H1 (cell line): ENCODE measurements around the gene CEP70. TPM values are rescaled to one million over a fixed set of nuclear protein-coding genes. Genes with fewer than 3 reads are reported as not detected.

Experiments used
- CTCF ChIA-PET: fragments of 300-600 bp; sonication (Branson Sonifier 250); formaldehyde crosslinking; loops from one replicate; lab custom pipeline; 2021; ENCODE audit not compliant: partially characterized antibody; lab: Charles Lee
- POLR2A ChIA-PET: fragments of 300-600 bp; sonication (Branson Sonifier 250); formaldehyde crosslinking; loops from one replicate; lab custom pipeline; 2021; ENCODE audit warnings: inconsistent platforms; ENCODE audit not compliant: partially characterized antibody; lab: Charles Lee
- DNase-seq, 2 experiments: peaks; one replicate each; pipeline versions ENCODE4 v3.0.0 to v3.0.0-alpha.2; 2010 to 2022; ENCODE audit warnings: low spot score in 2 of 2, low read depth in 1 of 2, mixed read lengths in 1 of 2
- FAIRE-seq: peaks from 2 replicates; lab custom pipeline; 2011; peaks lifted over from hg19 to GRCh38; lab: Jason Lieb, UNC
- H2AFZ ChIP-seq: 2 replicates; pipeline ENCODE4 v1.8.1; 2012; ENCODE audit warnings: low read length, inconsistent platforms
- H2AK5ac ChIP-seq: 2 replicates; pipeline ENCODE4 v1.6.1; 2013; ENCODE audit warnings: low read depth, low read length
- H2BK120ac ChIP-seq: replicated peaks from 2 replicates; pipeline ENCODE3; 2013; ENCODE audit warnings: low read depth, low read length, inconsistent platforms
- H2BK12ac ChIP-seq: 2 replicates; pipeline ENCODE4 v1.6.1; 2013; ENCODE audit warnings: low read depth, low read length
- H2BK15ac ChIP-seq: 2 replicates; pipeline ENCODE4 v1.6.1; 2013; ENCODE audit warnings: low read length
- H2BK20ac ChIP-seq: 2 replicates; pipeline ENCODE4 v1.6.1; 2013; ENCODE audit warnings: low read length
- H2BK5ac ChIP-seq: 2 replicates; pipeline ENCODE4 v1.6.1; 2013; ENCODE audit warnings: low read depth, low read length
- H3K14ac ChIP-seq: 2 replicates; pipeline ENCODE4 v1.6.1; 2013; ENCODE audit warnings: inconsistent platforms; ENCODE audit not compliant: insufficient read length
- H3K18ac ChIP-seq: 2 replicates; pipeline ENCODE4 v1.6.1; 2013; ENCODE audit warnings: low read length; ENCODE audit errors: extremely low read depth
- H3K23ac ChIP-seq: 2 replicates; pipeline ENCODE4 v1.6.1; 2013; ENCODE audit warnings: inconsistent platforms; ENCODE audit not compliant: insufficient read length
- H3K23me2 ChIP-seq: 2 replicates; pipeline ENCODE4 v1.6.1; 2013; ENCODE audit warnings: low read depth, low read length
- H3K27ac ChIP-seq: 2 replicates; pipeline ENCODE4 v1.6.1; 2011; ENCODE audit warnings: low read depth, low read length, inconsistent platforms
- H3K27me3 ChIP-seq, 4 experiments: replicated peaks in 1 of 4; 1 replicate in 1 of 4; 2 replicates in 3 of 4; pipeline versions ENCODE4 v1.6.1 to v1.8.1; 2011 to 2013; ENCODE audit warnings: low read length in 3 of 4, mild to moderate bottlenecking in 3 of 4, inconsistent platforms in 2 of 4, mixed read lengths in 2 of 4, moderate library complexity in 1 of 4; ENCODE audit not compliant: control insufficient read depth in 3 of 4, insufficient read depth in 3 of 4; ENCODE audit errors: extremely low read depth in 1 of 4
- H3K36me3 ChIP-seq, 4 experiments: 2 replicates each; pipeline versions ENCODE4 v1.6.1 to v1.8.1; 2011 to 2013; ENCODE audit warnings: mild to moderate bottlenecking in 4 of 4, low read length in 3 of 4, moderate library complexity in 2 of 4, control low read depth in 1 of 4, inconsistent platforms in 1 of 4; ENCODE audit not compliant: insufficient read depth in 4 of 4, control insufficient read depth in 2 of 4
- H3K4ac ChIP-seq: replicated peaks from 2 replicates; pipeline ENCODE3; 2013; ENCODE audit warnings: low read length, low read depth, mixed read lengths, inconsistent platforms; ENCODE audit not compliant: insufficient read length
- H3K4me1 ChIP-seq, 4 experiments: replicated peaks in 1 of 4; 1 replicate in 1 of 4; 2 replicates in 3 of 4; pipeline versions ENCODE4 v1.6.1 to v1.8.1; 2011 to 2013; ENCODE audit warnings: low read length in 3 of 4, inconsistent platforms in 2 of 4, mixed read lengths in 1 of 4; ENCODE audit not compliant: insufficient read depth in 4 of 4, control insufficient read depth in 3 of 4
- H3K4me2 ChIP-seq, 2 experiments: 2 replicates each; pipeline versions ENCODE4 v1.6.1 to v1.8.1; 2011 to 2013; ENCODE audit warnings: low read depth in 2 of 2, low read length in 2 of 2, control low read depth in 1 of 2, inconsistent platforms in 1 of 2, mild to moderate bottlenecking in 1 of 2; ENCODE audit not compliant: insufficient read depth in 1 of 2
- H3K4me3 ChIP-seq, 4 experiments: fragments of 200-600, 300-600 bp in 1 of 4; sonication (generic), shearing (Covaris generic), sonication (Bioruptor Twin) in 1 of 4; 2 replicates each; pipeline versions ENCODE4 v1.5.1 to v1.8.1; 2011 to 2016; ENCODE audit warnings: low read length in 4 of 4, low read depth in 3 of 4, control low read depth in 2 of 4, inconsistent platforms in 2 of 4, mild to moderate bottlenecking in 2 of 4, mixed read lengths in 1 of 4, moderate library complexity in 1 of 4; ENCODE audit not compliant: insufficient read depth in 2 of 4; ENCODE audit errors: extremely low read depth in 1 of 4
- H3K56ac ChIP-seq: replicated peaks from 2 replicates; pipeline ENCODE3; 2013; ENCODE audit warnings: low read depth, mild to moderate bottlenecking, mixed read lengths, low read length, inconsistent platforms; ENCODE audit not compliant: insufficient read length
- H3K79me1 ChIP-seq: 2 replicates; pipeline ENCODE4 v1.6.1; 2013; ENCODE audit warnings: low read depth, low read length, control low read depth
- H3K79me2 ChIP-seq, 2 experiments: 2 replicates each; pipeline versions ENCODE4 v1.6.1 to v1.8.1; 2012 to 2013; ENCODE audit warnings: low read length in 2 of 2, mild to moderate bottlenecking in 2 of 2, inconsistent platforms in 1 of 2; ENCODE audit not compliant: insufficient read depth in 2 of 2, control insufficient read depth in 1 of 2
- H3K9ac ChIP-seq, 4 experiments: replicated peaks in 1 of 4; 1 replicate in 1 of 4; 2 replicates in 3 of 4; pipeline versions ENCODE4 v1.6.1 to v1.8.1; 2011 to 2013; ENCODE audit warnings: low read depth in 3 of 4, low read length in 3 of 4, control low read depth in 2 of 4, mild to moderate bottlenecking in 2 of 4, moderate library complexity in 2 of 4, inconsistent platforms in 1 of 4; ENCODE audit errors: extremely low read depth in 1 of 4
- H3K9me3 ChIP-seq, 2 experiments: 2 replicates each; pipeline versions ENCODE4 v1.6.1 to v1.8.1; 2012 to 2013; ENCODE audit warnings: mild to moderate bottlenecking in 2 of 2, moderate library complexity in 2 of 2, control low read depth in 1 of 2, inconsistent platforms in 1 of 2, low read depth in 1 of 2, low read length in 1 of 2, mixed read lengths in 1 of 2; ENCODE audit not compliant: insufficient read depth in 2 of 2
- H4K20me1 ChIP-seq, 2 experiments: replicated peaks in 1 of 2; 2 replicates each; pipeline versions ENCODE3 to v1.8.1; 2011 to 2013; ENCODE audit warnings: inconsistent platforms in 2 of 2, low read length in 2 of 2, mild to moderate bottlenecking in 1 of 2; ENCODE audit not compliant: insufficient read depth in 2 of 2, control insufficient read depth in 1 of 2
- H4K5ac ChIP-seq: 2 replicates; pipeline ENCODE4 v1.6.1; 2013; ENCODE audit warnings: low read length, low read depth, mixed read lengths, inconsistent platforms; ENCODE audit not compliant: insufficient read length
- H4K8ac ChIP-seq: 2 replicates; pipeline ENCODE4 v1.8.0; 2013; ENCODE audit warnings: mild to moderate bottlenecking, moderate library complexity, low read length, inconsistent platforms; ENCODE audit not compliant: insufficient read depth; ENCODE audit errors: extremely low read depth
- H4K91ac ChIP-seq: replicated peaks from 2 replicates; pipeline ENCODE3; 2013; ENCODE audit warnings: low read length, mixed read lengths, inconsistent platforms; ENCODE audit not compliant: insufficient read length
- CHD2 ChIP-seq: IDR thresholded peaks from 2 replicates; pipeline ENCODE4 v1.6.1; 2012; ENCODE audit warnings: low read length, improper control_type of control experiment
- POU5F1 ChIP-seq: IDR thresholded peaks from 2 replicates; pipeline ENCODE4 v1.6.1; 2011; ENCODE audit warnings: low read depth, mild to moderate bottlenecking, low read length, moderate library complexity
- ZNF274 ChIP-seq: IDR thresholded peaks from 2 replicates; pipeline ENCODE4 v1.7.0; 2012; ENCODE audit warnings: low read length, borderline replicate concordance; ENCODE audit errors: extremely low read depth
- WGBS, 2 experiments: shearing (Covaris generic) in 1 of 2; methylation state at CpG; one replicate each; pipeline versions ENCODE4 v1.1.6 to v1.1.7; 2013 to 2015; ENCODE audit warnings: low lambda C conversion rate in 2 of 2, mixed read lengths in 2 of 2, inconsistent platforms in 1 of 2, low coverage in 1 of 2, missing lambda C conversion rate in 1 of 2; ENCODE audit not compliant: insufficient replicate concordance in 2 of 2, insufficient coverage in 1 of 2, insufficient read length in 1 of 2; ENCODE audit errors: extremely low coverage in 1 of 2, missing lambda C conversion rate in 1 of 2; 5-methylcytosine and 5-hydroxymethylcytosine counted together
- polyA plus RNA-seq, 7 experiments: library from polyadenylated mRNA; depleted of rRNA in 3 of 7; stranded (reverse) in 5 of 7; unstranded in 2 of 7; fragments of >200 nt in 5 of 7; fragments of 200-250 nt in 2 of 7; gene quantifications; 1 replicate in 5 of 7; 2 replicates in 1 of 7; 4 replicates in 1 of 7; pipeline versions ENCODE4 v1.2.1 to v1.2.3, GENCODE V29; 2011 to 2013; ENCODE audit warnings: missing spikeins in 2 of 7, mixed read lengths in 2 of 7
- total RNA-seq: library from RNA; stranded (reverse); fragmentation: NEBNext Ultra II Directional; extraction: Animal tissue kit (Norgen Biotek cat#: 25700); gene quantifications from 2 replicates; pipeline ENCODE4 v1.2.1, GENCODE V29; 2021

Gene CEP70
- total and polyA plus RNA-seq, 2 of the 8 experiments (the other 6 are each of a cell fraction or from before 2014, with no cell fraction given): 3.9 to 26.2 TPM

GRCh38 chr3:138587374-138587773, 6.7 kb downstream of the CEP70 start:
- H3K9ac ChIP-seq: no peak overlapping the region
- H4K20me1 ChIP-seq: no peaks in the 10 kb centered on the region
- no peak overlapping the region for H3K56ac ChIP-seq
- TF ChIP-seq ZNF274: no peak
- no peak for TF ChIP-seq POU5F1
- no peak for TF ChIP-seq CHD2
- no peak overlapping the region for H3K4me3 ChIP-seq
- H3K9me3 ChIP-seq: no peaks in the 10 kb centered on the region
- H2BK12ac ChIP-seq: no peak overlapping the region
- H2BK120ac ChIP-seq: no peak overlapping the region
- no peak overlapping the region for H3K4me2 ChIP-seq
- no peak overlapping the region for H4K8ac ChIP-seq
- no peak overlapping the region for H3K4ac ChIP-seq
- peaks cover 0 to 7% (median 0%) of the 10 kb centered on the region in 4 experiments; a peak in 2 of 8 replicates for H3K36me3 ChIP-seq
- ChIA-PET CTCF (interaction anchor here (0.7 to 1.2 kb wide), 3 partner anchors 108 to 349 kb away, joined by 3 to 4 read pairs (median 3); no protein-coding TSS in a partner anchor), POLR2A (interaction anchor here (0.6 kb wide), 1 partner anchor 27 kb away, joined by 3 read pairs; no protein-coding TSS in a partner anchor)
- H2AFZ ChIP-seq: no peak overlapping the region
- H3K27ac ChIP-seq: no peak overlapping the region
- no peak overlapping the region for H2AK5ac ChIP-seq
- no peaks in the 10 kb centered on the region for H3K27me3 ChIP-seq
- H3K23ac ChIP-seq: no peak overlapping the region
- no peak overlapping the region for H3K18ac ChIP-seq
- no peak overlapping the region for H4K5ac ChIP-seq
- H3K4me1 ChIP-seq: no peaks in the 10 kb centered on the region
- peaks cover 0 to 4% of the 10 kb centered on the region in 2 experiments; a peak in 1 of 4 replicates for H3K79me2 ChIP-seq
- H2BK5ac ChIP-seq: no peak overlapping the region
- no peak for FAIRE-seq
- no peak overlapping the region for H4K91ac ChIP-seq
- DNase-seq: no peak
- H3K14ac ChIP-seq: no peak overlapping the region
- no peaks in the 10 kb centered on the region; the same call in 1 of the 2 replicates for H3K23me2 ChIP-seq
- H2BK20ac ChIP-seq: no peak overlapping the region
- H2BK15ac ChIP-seq: no peak overlapping the region
- WGBS, 2 experiments: 89% methylated on average over 1 of the region's 1 CpG; no CpG with 5 or more reads in 1 of the 2 experiments
- no peaks in the 10 kb centered on the region for H3K79me1 ChIP-seq
